Tibial artery (tissue), 4 donors: Measurements from ENCODE around the gene JMJD8.

Experiments used
- DNase-seq, 2 donors: peaks; one replicate each; pipeline ENCODE4 v3.0.0-alpha.2; 2019
- H3K27ac ChIP-seq, 2 donors: fragments of 200-600 bp; sonication (generic) in 1 of 2; 1 replicate in 1 of 2; 2 replicates in 1 of 2; pipeline ENCODE4 v1.5.1; 2018 to 2019; ENCODE audit warnings: mild to moderate bottlenecking in 1 of 2
- H3K27me3 ChIP-seq, 2 donors: fragments of 200-600 bp; sonication (generic) in 1 of 2; one replicate each; pipeline versions ENCODE4 v1.5.1 to v1.6.0; 2016 to 2019
- H3K36me3 ChIP-seq, 3 donors: fragments of 200-600 bp; sonication (generic) in 2 of 3; one replicate each; pipeline ENCODE4 v1.5.1; 2016 to 2019; ENCODE audit warnings: mild to moderate bottlenecking in 2 of 3
- H3K4me1 ChIP-seq, 4 donors: fragments of 200-600 bp; sonication (generic) in 2 of 4; 1 replicate in 3 of 4; 2 replicates in 1 of 4; pipeline ENCODE4 v1.5.1; 2016 to 2019
- H3K4me3 ChIP-seq, 2 donors: fragments of 200-600 bp; sonication (generic) in 1 of 2; 1 replicate in 1 of 2; 2 replicates in 1 of 2; pipeline ENCODE4 v1.5.1; 2018 to 2019; ENCODE audit warnings: mild to moderate bottlenecking in 2 of 2
- H3K9me3 ChIP-seq, 3 donors: fragments of 200-600 bp; sonication (generic) in 1 of 3; one replicate each; pipeline ENCODE4 v1.5.1; 2016 to 2019
- intact Hi-C: fragments of 100-400 bp; cut with DNase I; formaldehyde crosslinking; loops from one replicate; pipeline ENCODE4 v1.15.0; 2023; ENCODE audit warnings: low total_unique reads
- TF ChIP-seq, protein P1 (sequence below), 2 experiments: fragments of 200-600 bp in 1 of 2; fragments of 450-650 bp in 1 of 2; IDR thresholded peaks; one replicate each; pipeline ENCODE4 v1.5.1; 2017 to 2019; ENCODE audit warnings: antibody characterized with exemption in 2 of 2, mild to moderate bottlenecking in 1 of 2, moderate library complexity in 1 of 2

JMJD8 gene

DNA sequence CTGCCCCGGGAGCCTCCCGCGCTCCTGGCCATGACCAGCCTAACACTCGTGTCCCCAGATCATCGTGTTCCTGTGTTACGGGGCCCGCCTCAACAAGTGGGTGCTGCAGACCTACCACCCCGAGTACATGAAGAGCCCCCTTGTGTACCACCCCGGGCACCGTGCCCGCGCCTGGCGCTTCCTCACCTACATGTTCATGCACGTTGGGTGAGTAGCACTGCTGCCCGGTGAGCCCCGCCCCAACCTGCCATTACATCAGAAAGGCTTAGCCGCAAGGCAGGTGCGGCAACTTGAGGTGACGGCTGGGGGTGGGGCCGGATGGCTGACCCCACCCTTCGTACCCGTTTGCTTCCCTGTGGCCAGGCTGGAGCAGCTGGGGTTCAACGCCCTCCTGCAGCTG lies 7.2 kb downstream of the JMJD8 start:
- H3K36me3 ChIP-seq, result peaks cover 18 to 37% (median 26%) of the 10 kb centered on the region in 3 donors
- intact Hi-C loops, result no loop called here
- H3K4me1 ChIP-seq, result peaks cover 0 to 48% (median 31%) of the 10 kb centered on the region in 4 donors
- DNase-seq, result no peak
- TF ChIP-seq, protein P1, sequence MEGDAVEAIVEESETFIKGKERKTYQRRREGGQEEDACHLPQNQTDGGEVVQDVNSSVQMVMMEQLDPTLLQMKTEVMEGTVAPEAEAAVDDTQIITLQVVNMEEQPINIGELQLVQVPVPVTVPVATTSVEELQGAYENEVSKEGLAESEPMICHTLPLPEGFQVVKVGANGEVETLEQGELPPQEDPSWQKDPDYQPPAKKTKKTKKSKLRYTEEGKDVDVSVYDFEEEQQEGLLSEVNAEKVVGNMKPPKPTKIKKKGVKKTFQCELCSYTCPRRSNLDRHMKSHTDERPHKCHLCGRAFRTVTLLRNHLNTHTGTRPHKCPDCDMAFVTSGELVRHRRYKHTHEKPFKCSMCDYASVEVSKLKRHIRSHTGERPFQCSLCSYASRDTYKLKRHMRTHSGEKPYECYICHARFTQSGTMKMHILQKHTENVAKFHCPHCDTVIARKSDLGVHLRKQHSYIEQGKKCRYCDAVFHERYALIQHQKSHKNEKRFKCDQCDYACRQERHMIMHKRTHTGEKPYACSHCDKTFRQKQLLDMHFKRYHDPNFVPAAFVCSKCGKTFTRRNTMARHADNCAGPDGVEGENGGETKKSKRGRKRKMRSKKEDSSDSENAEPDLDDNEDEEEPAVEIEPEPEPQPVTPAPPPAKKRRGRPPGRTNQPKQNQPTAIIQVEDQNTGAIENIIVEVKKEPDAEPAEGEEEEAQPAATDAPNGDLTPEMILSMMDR (IDR thresholded peaks at IDR 0.05), result no peak
- no peak overlapping the region for H3K4me3 ChIP-seq
- no peaks in the 10 kb centered on the region for H3K9me3 ChIP-seq
- peaks cover 0 to 8% of the 10 kb centered on the region in 2 donors for H3K27me3 ChIP-seq
- H3K27ac ChIP-seq, result no peak overlapping the region

DNA sequence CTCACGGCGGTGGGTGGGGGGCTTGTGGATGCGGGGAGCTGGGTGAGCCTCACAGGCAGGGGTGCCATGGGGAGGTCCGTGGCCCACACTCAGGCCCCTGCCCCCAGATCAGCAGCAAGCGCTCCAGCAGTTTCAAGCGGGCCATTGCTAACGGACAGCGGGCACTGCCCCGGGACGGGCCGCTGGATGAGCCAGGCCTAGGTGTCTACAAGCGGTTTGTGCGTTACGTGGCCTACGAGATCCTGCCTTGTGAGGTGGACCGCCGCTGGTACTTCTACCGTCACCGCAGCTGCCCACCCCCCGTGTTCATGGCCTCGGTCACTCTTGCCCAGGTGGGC lies 7.6 kb downstream of the JMJD8 start:
- peaks cover 0 to 44% (median 27%) of the 10 kb centered on the region in 4 donors for H3K4me1 ChIP-seq
- H3K4me3 ChIP-seq, result no peak overlapping the region
- TF ChIP-seq, protein P1 (IDR thresholded peaks at IDR 0.05), result no peak
- no peak overlapping the region for H3K27ac ChIP-seq
- H3K36me3 ChIP-seq, result peaks cover 18 to 37% (median 26%) of the 10 kb centered on the region in 3 donors
- no peaks in the 10 kb centered on the region for H3K9me3 ChIP-seq
- intact Hi-C loops, result no loop called here
- H3K27me3 ChIP-seq, result peaks cover 0 to 8% of the 10 kb centered on the region in 2 donors
- DNase-seq, result no peak

DNA sequence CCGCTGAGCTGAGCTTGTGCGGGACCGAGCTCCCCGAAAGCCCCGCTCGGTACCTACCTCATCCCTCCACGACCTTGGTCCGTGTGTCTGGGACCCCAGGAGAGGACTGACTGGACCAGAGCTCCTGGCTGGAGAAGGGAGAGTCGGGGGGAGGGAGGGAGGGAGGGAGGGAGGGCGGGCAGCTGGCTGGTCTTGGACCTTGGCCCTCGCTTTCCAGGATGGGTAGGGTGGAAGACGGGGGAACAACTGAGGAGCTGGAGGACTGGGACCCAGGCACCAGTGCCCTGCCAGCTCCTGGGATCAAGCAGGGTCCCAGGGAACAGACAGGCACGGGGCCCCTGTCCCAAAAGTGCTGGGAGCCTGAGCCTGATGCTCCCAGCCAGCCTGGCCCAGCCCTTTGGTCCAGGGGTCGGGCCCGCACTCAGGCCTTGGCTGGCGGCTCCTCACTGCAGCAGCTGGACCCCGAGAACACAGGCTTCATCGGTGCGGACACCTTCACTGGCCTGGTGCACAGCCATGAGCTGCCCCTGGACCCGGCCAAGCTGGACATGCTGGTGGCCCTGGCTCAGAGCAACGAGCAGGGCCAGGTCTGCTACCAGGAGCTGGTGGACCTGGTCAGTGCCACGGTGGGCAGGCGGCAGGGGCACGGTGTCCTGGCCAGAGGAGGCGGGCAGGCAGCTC lies 8.1 kb downstream of the JMJD8 start:
- Histone ChIP-seq H3K9me3 (no peaks in the 10 kb centered on the region), H3K36me3 (peaks cover 21 to 38% (median 29%) of the 10 kb centered on the region in 3 donors), H3K4me1 (peaks cover 0 to 39% (median 22%) of the 10 kb centered on the region in 4 donors), H3K27me3 (peaks cover 0 to 8% of the 10 kb centered on the region in 2 donors), H3K27ac (peak overlapping the region in 1 of 2 donors; percentile 33), H3K4me3 (peak overlapping the region; percentile 42 to 49)
- no peak for DNase-seq
- intact Hi-C loops, result no loop called here
- TF ChIP-seq, protein P1 (IDR thresholded peaks at IDR 0.05), result no peak

DNA sequence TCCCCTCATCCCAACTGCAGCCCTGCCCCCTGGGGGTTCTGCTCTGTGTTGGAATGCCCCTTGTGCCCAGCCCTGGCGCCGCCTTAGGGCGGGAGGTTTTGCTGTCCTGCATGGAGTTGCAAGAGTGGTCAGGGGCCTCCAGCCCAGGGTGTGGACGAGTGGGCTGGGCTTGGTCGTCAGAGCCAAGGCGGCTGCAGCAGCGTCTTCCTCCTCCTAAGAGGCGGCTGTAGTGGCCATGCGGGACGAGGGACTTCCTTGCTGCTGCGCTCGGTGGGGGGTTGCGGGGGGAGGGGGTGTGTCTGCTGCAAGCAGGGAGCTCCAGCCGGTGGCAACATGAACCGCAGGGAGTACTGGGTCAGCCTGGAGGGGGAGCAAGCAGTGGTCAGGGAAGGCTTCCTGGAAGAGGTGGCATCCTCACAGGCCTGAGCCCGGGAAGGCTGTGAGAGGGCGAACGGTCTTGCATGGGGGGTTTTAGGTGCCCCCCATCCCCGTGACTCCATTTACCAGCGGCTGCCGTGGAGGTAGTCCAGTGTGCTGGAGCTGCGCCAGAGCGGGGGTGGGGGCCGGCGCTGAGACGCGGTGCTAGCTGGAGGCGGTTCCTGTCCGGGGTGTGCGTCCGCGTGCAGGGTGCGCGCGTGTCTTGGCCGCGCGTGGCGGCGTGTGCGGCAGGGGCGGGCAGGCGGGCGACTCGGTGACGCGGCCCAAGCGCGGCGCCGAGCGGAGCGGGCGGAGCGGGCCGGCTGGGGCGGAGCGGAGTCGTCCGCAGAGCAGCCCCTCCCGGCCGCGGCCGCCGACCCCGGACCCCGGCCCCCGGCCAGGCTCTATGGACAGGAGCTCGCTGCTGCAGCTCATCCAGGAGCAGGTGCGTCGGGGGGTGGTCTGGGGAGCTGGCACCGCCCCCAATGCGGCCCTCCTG lies 8.9 kb downstream of the JMJD8 start, which contains the start of gene RHBDL1:
Gene RHBDL1, plus strand, starts transcription at position 704 of the 916 bp plus-strand sequence. Its CDS starts 120 bp downstream, at position 824.
- peaks cover 0 to 8% of the 10 kb centered on the region in 2 donors for H3K27me3 ChIP-seq
- H3K4me3 ChIP-seq, result peak within 1 kb of the TSS; percentile 42 to 49
- TF ChIP-seq, protein P1 (IDR thresholded peaks at IDR 0.05), result no peak
- peak within 1 kb of the TSS in 1 of 2 donors; percentile 33 for H3K27ac ChIP-seq
- H3K4me1 ChIP-seq, result peaks cover 0 to 32% (median 18%) of the 10 kb centered on the region in 4 donors
- intact Hi-C loops, result no loop called here
- H3K36me3 ChIP-seq, result peaks cover 29 to 46% (median 37%) of the 10 kb centered on the region in 3 donors
- DNase-seq, result no peak
- no peaks in the 10 kb centered on the region for H3K9me3 ChIP-seq

DNA sequence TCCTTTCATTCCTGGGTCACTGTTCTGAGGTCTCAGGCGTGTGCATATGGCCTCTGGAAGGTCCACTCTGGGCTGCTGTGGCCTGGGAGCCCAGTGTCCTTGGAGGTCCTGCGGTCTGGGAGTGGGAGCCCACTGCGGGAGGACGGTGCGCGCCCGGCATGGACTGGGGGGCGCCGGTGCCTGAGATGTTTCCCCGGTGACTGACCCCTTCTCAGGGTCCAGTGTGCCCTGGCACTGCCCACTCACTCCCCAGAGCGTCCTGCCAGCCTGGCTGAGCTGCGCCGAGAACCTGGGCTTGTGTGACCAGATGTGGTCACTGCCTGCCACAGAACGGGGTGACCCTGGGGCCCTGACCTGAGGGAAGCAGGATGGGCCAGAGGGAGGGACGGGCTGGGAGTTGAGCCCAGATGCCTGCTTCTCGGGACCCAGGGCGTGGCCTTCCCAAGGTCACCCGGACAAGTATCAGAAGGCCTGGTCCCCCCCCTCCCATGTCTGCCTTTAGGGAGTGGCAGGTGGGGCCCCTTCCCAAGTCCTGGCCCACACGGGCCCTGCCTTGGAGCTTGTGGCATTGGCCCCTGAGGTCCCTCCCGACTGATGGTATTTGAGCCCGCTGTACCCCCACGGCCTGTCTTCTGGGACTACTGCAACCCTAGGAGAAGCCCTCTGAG lies 9.8 kb downstream of the JMJD8 start:
- H3K4me1 ChIP-seq, result peaks cover 0 to 31% (median 20%) of the 10 kb centered on the region in 4 donors
- no peaks in the 10 kb centered on the region for H3K9me3 ChIP-seq
- TF ChIP-seq, protein P1 (IDR thresholded peaks at IDR 0.05), result no peak
- DNase-seq, result no peak
- H3K4me3 ChIP-seq, result no peak overlapping the region
- H3K27me3 ChIP-seq, result peaks cover 0 to 8% of the 10 kb centered on the region in 2 donors
- intact Hi-C loops, result no loop called here
- peaks cover 34 to 55% (median 43%) of the 10 kb centered on the region in 3 donors for H3K36me3 ChIP-seq
- H3K27ac ChIP-seq, result no peak overlapping the region
